Measurements from ENCODE around the gene CD300A.

- TF ChIP-seq, protein P1, sequence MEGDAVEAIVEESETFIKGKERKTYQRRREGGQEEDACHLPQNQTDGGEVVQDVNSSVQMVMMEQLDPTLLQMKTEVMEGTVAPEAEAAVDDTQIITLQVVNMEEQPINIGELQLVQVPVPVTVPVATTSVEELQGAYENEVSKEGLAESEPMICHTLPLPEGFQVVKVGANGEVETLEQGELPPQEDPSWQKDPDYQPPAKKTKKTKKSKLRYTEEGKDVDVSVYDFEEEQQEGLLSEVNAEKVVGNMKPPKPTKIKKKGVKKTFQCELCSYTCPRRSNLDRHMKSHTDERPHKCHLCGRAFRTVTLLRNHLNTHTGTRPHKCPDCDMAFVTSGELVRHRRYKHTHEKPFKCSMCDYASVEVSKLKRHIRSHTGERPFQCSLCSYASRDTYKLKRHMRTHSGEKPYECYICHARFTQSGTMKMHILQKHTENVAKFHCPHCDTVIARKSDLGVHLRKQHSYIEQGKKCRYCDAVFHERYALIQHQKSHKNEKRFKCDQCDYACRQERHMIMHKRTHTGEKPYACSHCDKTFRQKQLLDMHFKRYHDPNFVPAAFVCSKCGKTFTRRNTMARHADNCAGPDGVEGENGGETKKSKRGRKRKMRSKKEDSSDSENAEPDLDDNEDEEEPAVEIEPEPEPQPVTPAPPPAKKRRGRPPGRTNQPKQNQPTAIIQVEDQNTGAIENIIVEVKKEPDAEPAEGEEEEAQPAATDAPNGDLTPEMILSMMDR (IDR thresholded peaks at IDR 0.05; ENCODE audit: insufficient read depth, low read length) = no peak
- TF ChIP-seq, protein P2, sequence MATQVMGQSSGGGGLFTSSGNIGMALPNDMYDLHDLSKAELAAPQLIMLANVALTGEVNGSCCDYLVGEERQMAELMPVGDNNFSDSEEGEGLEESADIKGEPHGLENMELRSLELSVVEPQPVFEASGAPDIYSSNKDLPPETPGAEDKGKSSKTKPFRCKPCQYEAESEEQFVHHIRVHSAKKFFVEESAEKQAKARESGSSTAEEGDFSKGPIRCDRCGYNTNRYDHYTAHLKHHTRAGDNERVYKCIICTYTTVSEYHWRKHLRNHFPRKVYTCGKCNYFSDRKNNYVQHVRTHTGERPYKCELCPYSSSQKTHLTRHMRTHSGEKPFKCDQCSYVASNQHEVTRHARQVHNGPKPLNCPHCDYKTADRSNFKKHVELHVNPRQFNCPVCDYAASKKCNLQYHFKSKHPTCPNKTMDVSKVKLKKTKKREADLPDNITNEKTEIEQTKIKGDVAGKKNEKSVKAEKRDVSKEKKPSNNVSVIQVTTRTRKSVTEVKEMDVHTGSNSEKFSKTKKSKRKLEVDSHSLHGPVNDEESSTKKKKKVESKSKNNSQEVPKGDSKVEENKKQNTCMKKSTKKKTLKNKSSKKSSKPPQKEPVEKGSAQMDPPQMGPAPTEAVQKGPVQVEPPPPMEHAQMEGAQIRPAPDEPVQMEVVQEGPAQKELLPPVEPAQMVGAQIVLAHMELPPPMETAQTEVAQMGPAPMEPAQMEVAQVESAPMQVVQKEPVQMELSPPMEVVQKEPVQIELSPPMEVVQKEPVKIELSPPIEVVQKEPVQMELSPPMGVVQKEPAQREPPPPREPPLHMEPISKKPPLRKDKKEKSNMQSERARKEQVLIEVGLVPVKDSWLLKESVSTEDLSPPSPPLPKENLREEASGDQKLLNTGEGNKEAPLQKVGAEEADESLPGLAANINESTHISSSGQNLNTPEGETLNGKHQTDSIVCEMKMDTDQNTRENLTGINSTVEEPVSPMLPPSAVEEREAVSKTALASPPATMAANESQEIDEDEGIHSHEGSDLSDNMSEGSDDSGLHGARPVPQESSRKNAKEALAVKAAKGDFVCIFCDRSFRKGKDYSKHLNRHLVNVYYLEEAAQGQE (IDR thresholded peaks at IDR 0.05; ENCODE audit: insufficient replicate concordance, low read depth) = no peak
These were observed 14.2 kb upstream of the CD300A start for GRCh38 chr17:74452033-74452840.
